IPS DF 6.9 (cell line): ENCODE results near the gene DOCK9.

Experiments used
- DNase-seq: peaks from one replicate; pipeline ENCODE4 v3.0.0-alpha.2; 2013; ENCODE audit warnings: low read depth, low spot score
- H3K27ac ChIP-seq: one replicate; pipeline ENCODE4 v1.5.1; 2013; ENCODE audit warnings: low read length, control low read depth
- H3K27me3 ChIP-seq: 2 replicates; pipeline ENCODE4 v1.6.1; 2013; ENCODE audit warnings: mild to moderate bottlenecking, low read length; ENCODE audit not compliant: control insufficient read depth, insufficient read depth
- H3K36me3 ChIP-seq: 2 replicates; pipeline ENCODE4 v1.6.1; 2013; ENCODE audit warnings: low read length; ENCODE audit not compliant: control insufficient read depth, insufficient read depth
- H3K4me1 ChIP-seq: 2 replicates; pipeline ENCODE4 v1.6.1; 2013; ENCODE audit warnings: low read length; ENCODE audit not compliant: control insufficient read depth, insufficient read depth
- H3K4me3 ChIP-seq: 2 replicates; pipeline ENCODE4 v1.5.1; 2013; ENCODE audit warnings: mild to moderate bottlenecking, low read length
- H3K9me3 ChIP-seq: 2 replicates; pipeline ENCODE4 v1.6.1; 2013; ENCODE audit warnings: low read length, inconsistent platforms; ENCODE audit not compliant: control insufficient read depth, insufficient read depth
- WGBS: extraction: QIAGEN DNeasy Blood & Tissue Kit; methylation state at CpG from one replicate; pipeline ENCODE4 v1.1.7; 2013; ENCODE audit warnings: mixed read lengths, missing lambda C conversion rate; ENCODE audit not compliant: insufficient read length, insufficient coverage; 5-methylcytosine and 5-hydroxymethylcytosine counted together

The DOCK9 gene

DNA sequence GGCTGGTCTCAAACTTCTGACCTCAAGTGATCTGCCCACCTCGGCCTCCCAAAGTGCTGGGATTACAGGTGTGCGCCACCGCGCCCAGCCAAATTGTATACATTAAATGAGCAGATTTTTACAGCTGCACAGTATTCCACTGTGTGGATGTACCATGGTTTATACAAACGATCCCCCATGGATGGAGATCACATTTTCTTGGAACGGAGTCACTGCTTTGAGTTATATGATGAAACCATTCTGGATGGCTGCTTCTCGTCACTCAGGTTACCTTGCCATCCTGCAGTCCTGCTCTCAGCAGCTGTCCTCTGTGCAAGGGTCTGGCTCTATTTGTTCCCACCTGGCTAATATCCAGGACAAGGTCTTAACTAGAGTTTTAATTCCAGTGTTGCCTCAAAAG, 186.3 kb downstream of the DOCK9 start:
- H3K36me3 ChIP-seq: no peaks in the 10 kb centered on the region
- no peaks in the 10 kb centered on the region for H3K4me1 ChIP-seq
- H3K27ac ChIP-seq: no peak overlapping the region
- DNase-seq: no peak
- no peaks in the 10 kb centered on the region for H3K27me3 ChIP-seq
- no peaks in the 10 kb centered on the region for H3K9me3 ChIP-seq
- H3K4me3 ChIP-seq: no peak overlapping the region
- no CpG with 5 or more reads among the region's 7 CpGs for WGBS

DNA sequence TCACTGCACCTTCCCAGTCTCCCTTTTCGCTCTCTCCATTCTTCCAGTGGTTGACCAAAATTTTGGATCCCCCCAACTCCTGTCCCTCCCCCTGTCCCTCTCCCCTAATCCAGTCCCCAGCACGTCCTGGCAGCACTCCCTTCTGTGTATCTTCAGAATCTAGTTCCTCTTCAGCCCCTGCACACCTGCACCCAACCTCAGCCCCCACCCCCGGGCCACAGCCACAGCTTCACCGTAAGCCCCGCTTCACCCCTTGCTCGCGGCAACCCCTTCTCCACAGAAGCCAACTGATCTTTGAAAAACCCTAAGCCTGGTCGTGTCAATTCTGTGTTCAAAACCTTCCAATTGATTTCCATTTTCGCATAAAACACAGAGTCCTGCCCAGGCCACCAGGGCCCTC, 189.9 kb downstream of the DOCK9 start:
- WGBS: no CpG with 5 or more reads among the region's 9 CpGs
- Histone ChIP-seq H3K27me3 (no peaks in the 10 kb centered on the region), H3K9me3 (no peaks in the 10 kb centered on the region), H3K36me3 (no peaks in the 10 kb centered on the region), H3K27ac (no peak overlapping the region), H3K4me3 (no peak overlapping the region), H3K4me1 (no peaks in the 10 kb centered on the region)
- DNase-seq: no peak

- no peak for DNase-seq
- Histone ChIP-seq H3K36me3 (no peaks in the 10 kb centered on the region), H3K4me1 (no peaks in the 10 kb centered on the region), H3K27me3 (no peaks in the 10 kb centered on the region), H3K27ac (no peak overlapping the region), H3K9me3 (no peaks in the 10 kb centered on the region), H3K4me3 (no peak overlapping the region)
- WGBS: no CpG with 5 or more reads among the region's 10 CpGs
Observed at GRCh38 chr13:98787173-98787572, 190.7 kb downstream of the DOCK9 start.

GRCh38 chr13:98786023-98786422, 191.8 kb downstream of the DOCK9 start:
- no peak overlapping the region for H3K4me3 ChIP-seq
- no CpG with 5 or more reads among the region's 7 CpGs for WGBS
- no peak overlapping the region for H3K27ac ChIP-seq
- H3K4me1 ChIP-seq: no peaks in the 10 kb centered on the region
- no peaks in the 10 kb centered on the region for H3K36me3 ChIP-seq
- H3K27me3 ChIP-seq: no peaks in the 10 kb centered on the region
- no peaks in the 10 kb centered on the region for H3K9me3 ChIP-seq
- no peak for DNase-seq

DNA sequence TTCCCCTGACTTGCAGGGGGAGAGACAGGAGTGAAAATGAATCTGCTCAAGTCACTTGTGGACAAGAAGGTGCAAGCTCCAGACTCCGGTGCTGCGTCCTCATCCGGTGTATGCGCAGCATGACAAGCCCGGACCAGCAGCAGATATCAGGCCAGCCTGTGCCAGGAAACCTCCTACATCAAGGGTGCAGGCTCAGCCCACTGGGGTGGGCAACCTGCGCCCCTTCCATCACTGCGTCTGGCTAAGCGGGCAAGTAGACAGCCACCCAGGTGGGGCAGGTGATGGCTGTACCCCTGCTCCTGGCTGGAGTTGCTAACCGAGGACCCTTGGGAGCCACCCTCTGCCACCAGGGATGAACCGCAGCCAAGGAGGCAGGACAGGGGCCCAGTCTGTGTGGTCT, 192.5 kb downstream of the DOCK9 start:
- Histone ChIP-seq H3K27me3 (no peaks in the 10 kb centered on the region), H3K4me1 (no peaks in the 10 kb centered on the region), H3K4me3 (no peak overlapping the region), H3K9me3 (no peaks in the 10 kb centered on the region), H3K27ac (no peak overlapping the region), H3K36me3 (no peaks in the 10 kb centered on the region)
- DNase-seq: no peak
- WGBS: no CpG with 5 or more reads among the region's 10 CpGs

DNA sequence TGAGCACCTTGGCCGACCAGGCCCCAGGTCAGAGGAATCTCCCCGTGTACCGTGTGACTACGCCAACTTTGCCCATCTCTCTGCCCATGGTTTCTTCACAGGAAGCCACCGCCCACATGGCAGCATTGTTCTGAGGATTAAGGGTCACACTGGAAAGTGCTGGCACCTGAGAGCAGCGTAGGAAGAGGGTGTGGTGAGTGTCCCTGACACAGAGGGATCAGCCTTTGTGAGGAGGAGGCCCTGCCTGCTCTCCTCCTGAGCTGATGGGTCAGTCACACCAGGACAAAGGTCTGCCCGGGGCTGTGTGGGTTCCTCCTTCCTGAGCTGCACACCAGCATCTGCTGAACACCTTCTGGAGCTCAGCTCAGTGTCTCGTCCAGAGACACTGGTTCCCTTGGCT, 193.2 kb downstream of the DOCK9 start:
- no peaks in the 10 kb centered on the region for H3K4me1 ChIP-seq
- H3K36me3 ChIP-seq: no peaks in the 10 kb centered on the region
- DNase-seq: no peak
- H3K27me3 ChIP-seq: no peaks in the 10 kb centered on the region
- WGBS: no CpG with 5 or more reads among the region's 8 CpGs
- H3K4me3 ChIP-seq: no peak overlapping the region
- no peak overlapping the region for H3K27ac ChIP-seq
- no peaks in the 10 kb centered on the region for H3K9me3 ChIP-seq

- Histone ChIP-seq H3K4me3 (no peak overlapping the region), H3K27me3 (no peaks in the 10 kb centered on the region), H3K27ac (no peak overlapping the region), H3K4me1 (no peaks in the 10 kb centered on the region), H3K36me3 (no peaks in the 10 kb centered on the region), H3K9me3 (no peaks in the 10 kb centered on the region)
- no CpG with 5 or more reads among the region's 12 CpGs for WGBS
- DNase-seq: no peak
Observed at GRCh38 chr13:98783856-98784478, 193.9 kb downstream of the DOCK9 start.

DNA sequence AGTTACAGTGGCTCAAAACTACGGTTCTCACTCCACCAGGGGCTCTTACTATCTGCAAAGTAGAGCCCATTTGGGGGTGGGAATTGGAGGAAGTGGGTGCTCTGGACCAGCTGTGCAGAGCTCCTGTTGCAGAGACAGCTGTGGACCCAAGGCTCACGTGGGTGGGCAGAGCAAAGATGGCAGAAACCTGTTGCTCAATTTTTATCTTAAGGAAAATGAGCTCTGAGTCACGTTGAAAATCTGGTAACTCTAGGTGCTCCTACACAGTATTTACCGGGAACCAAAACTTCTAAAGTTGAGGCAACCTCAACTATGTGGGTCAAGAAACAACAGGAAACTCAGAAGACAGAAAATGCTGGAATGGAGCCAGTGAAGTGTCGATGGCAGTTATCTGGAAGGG, 195.2 kb downstream of the DOCK9 start:
- Histone ChIP-seq H3K9me3 (no peaks in the 10 kb centered on the region), H3K36me3 (no peaks in the 10 kb centered on the region), H3K27ac (no peak overlapping the region), H3K4me3 (no peak overlapping the region), H3K4me1 (no peaks in the 10 kb centered on the region), H3K27me3 (no peaks in the 10 kb centered on the region)
- WGBS: no CpG with 5 or more reads among the region's 5 CpGs
- DNase-seq: no peak

DNA sequence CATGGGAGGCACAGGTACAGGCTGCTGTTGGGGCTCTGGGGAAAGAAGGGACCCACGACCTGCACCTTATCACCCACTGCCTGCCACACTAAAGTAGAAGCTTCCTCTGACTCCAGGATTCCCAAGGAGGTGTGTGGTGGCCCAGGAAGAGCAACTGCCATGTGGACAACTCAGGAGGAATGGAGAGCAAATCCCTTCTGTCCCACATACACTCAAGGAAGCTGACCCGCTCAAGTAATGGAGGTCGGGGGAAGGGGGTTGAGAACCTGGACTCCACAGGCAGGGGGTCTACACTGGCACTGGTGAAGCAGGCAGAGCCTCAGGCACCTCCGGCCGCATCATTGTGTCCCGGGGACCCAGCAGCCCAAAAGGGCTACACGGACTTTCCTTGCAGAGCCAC, 196.0 kb downstream of the DOCK9 start:
- H3K9me3 ChIP-seq: no peaks in the 10 kb centered on the region
- H3K27me3 ChIP-seq: no peaks in the 10 kb centered on the region
- H3K27ac ChIP-seq: no peak overlapping the region
- H3K36me3 ChIP-seq: no peaks in the 10 kb centered on the region
- no CpG with 5 or more reads among the region's 7 CpGs for WGBS
- no peak for DNase-seq
- no peak overlapping the region for H3K4me3 ChIP-seq
- no peaks in the 10 kb centered on the region for H3K4me1 ChIP-seq

DNA sequence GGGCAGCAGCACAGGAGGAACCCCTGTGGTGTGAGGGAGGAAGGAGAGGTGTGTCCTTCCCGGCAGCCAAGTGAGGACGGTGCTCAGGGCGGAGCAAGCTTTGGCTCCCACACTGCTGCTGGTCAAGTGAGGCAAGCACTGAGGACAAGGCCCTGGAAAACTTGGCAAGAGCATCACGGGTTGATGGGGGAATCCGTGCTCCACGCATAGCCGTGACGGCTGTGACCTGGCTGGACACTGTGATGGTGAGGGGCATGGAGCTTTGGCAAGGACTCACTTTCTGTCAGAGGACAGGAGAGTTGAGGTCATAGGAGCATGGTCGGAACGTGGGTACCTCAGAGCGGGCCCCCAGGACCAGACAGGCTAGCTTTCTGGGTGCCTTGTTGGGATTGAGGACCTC, 196.4 kb downstream of the DOCK9 start:
- Histone ChIP-seq H3K36me3 (no peaks in the 10 kb centered on the region), H3K27me3 (no peaks in the 10 kb centered on the region), H3K4me1 (no peaks in the 10 kb centered on the region), H3K9me3 (no peaks in the 10 kb centered on the region), H3K27ac (no peak overlapping the region), H3K4me3 (no peak overlapping the region)
- whole genome bisulfite sequencing: no CpG with 5 or more reads among the region's 11 CpGs
- DNase-seq: no peak

GRCh38 chr13:98781045-98781444, 196.8 kb downstream of the DOCK9 start:
- no peak overlapping the region for H3K4me3 ChIP-seq
- no peaks in the 10 kb centered on the region for H3K4me1 ChIP-seq
- WGBS: no CpG with 5 or more reads among the region's 11 CpGs
- H3K27ac ChIP-seq: no peak overlapping the region
- DNase-seq: no peak
- no peaks in the 10 kb centered on the region for H3K36me3 ChIP-seq
- H3K9me3 ChIP-seq: no peaks in the 10 kb centered on the region
- H3K27me3 ChIP-seq: no peaks in the 10 kb centered on the region
